GM19239 (cell line): ENCODE data around the gene CCDC9.

ENCODE experiments used
- DNase-seq: peaks from one replicate; pipeline ENCODE4 v3.0.0; 2011; ENCODE audit warnings: low spot score; ENCODE audit not compliant: insufficient read length
- FAIRE-seq: peaks from 2 replicates; lab custom pipeline; 2011; peaks lifted over from hg19 to GRCh38; lab: Jason Lieb, UNC

Gene CCDC9

DNA sequence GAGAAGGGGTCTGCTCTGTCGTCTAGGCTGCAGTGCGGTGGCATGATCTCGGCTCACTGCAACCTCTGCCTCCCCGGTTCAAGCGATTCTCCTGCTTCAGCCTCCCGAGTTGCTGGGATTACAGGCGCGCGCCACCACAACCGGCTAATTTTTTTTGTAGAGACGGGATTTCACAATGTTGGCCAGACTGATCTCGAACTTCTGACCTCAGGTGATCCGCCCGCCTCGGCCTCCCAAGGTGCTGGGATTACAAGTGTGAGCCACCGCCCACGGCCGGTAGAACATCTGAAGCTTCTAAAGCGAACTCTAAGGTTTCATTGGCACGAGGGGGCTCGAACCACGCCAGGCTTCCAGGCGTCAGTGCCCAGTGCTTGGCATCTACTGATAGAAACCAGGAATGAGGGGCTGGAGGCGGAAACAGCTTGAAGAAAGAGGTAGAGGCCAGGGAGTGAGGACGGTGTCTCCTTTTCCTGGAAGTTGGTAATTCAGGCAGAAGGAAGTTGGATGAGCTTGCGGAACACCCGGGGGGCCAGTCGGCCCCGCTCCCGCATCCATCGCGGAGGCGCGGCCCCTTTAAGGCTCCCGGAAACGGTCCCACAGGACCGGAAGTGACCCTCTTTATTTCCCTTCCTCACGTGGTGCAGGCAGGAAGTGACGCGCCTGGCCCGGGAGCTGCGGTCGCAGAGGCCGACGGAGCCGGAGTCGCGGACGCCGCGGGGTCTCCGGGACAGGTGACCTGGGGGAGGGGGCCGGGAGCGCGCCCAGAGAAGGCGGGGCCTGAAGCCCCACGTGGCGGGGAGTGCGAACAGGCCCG lies at the start of gene CCDC9:
Gene CCDC9 (plus strand): TSS at position 647 of the 814 bp plus-strand sequence. CDS start 1,876 bp downstream, outside the sequence.
- FAIRE-seq, result no peak
- DNase-seq, result peak; percentile 92

DNA sequence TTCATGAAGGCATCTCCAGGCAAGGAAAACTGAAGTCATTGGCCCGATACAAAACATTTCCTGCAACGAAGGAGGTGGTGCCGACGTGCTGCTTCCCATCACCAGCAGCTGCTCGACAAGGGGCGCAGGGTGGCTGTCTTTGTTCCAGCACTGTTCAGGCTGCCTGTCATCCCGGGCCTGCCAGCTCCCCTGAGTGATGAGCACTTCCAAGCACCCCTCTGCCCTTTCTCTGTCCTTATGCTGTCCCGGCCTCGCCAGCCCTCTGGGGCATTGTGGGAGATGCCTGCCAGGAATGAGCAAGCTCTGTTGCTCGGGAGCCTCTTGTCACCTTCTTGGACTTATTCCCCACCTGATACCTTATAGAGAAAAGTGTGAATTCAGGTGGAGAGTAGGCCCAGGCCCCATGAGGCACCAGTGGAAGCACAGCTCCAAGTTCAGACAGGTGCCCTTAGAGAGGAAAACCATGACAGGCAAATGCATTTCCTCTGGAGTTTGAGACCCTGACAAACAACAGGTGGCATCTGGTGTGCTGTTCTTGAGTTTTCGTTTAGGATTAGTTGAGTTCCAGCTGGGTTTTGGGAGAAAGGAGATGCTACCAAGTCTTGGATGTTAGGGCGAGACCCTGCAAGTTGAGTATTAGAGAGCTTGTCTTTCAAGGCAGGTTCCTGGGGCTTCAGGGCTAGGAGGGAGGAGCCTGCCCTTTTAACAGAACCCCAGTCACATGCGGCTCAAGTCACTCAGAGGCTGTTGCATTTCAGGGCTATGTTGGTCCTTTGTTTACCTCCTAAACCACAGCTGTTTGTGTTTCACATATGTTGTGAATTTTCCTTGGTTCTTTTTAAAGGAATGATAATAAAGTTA lies 46.8 kb upstream of the CCDC9 start:
- FAIRE-seq (no peak), DNase-seq (no peak)

DNA sequence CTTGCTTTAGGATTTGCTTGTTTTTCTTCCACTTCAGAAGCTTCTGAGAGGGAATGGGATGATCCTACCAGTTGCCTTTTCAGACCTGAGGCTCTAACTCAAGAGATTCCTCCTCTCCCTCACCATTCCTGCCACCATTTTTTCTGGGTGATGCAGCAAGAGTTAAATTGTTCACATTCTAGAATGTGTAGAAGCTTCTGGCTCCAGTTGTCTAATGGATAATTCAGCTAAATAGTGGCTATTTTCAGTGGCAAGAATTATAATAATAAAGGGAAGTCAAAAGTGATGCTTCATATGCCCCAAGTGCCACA lies 46.2 kb upstream of the CCDC9 start:
- DNase-seq (no peak), FAIRE-seq (no peak)

DNA sequence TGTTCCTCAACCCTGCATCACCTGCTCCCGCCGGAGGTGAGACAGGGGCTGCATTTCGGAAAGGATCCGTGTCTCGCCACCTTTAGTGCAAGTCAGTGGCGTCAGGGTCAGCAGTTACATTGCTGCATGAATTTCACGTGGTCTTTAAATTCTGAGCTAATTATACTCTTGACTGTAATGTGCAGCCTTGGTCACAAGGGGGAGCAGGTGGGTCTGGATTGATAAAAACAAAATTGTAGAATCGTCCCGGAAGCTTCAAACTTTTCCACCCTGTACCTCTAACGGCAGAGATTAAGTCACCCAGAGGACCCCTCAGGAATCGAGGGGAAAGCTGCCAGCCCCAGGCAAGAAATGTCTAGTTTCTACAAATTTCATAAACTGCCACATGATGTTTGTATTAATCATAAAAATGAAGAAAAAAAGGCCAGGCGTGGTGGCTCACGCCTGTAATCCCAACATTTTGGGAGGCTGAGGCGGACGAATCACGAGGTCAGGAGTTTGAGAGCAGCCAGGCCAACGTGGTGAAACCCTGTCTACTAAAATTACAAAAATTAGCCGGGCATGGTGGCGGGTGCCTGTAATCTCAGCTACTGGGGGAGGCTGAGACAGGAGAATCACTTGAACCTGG lies 45.5 kb upstream of the CCDC9 start:
- peak; percentile 62 for DNase-seq

DNA sequence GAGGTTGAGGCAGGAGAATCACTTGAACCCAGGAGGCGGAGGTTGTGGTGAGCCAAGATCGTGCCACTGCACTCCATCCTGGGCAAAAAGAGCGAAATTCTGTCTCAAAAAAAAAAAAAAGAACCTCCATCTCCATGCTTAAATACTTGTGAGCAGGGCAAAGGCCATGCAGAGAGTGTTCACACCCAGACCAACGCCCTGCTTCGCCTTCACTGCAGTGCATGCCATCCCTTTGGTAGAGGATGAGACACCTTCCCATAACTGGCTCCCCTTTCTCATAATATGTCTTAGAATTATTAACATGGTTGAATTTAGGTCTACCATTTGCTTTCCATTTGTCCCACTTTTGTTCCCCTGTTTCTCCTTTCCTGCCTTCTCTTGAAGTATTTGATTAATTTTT lies 40.7 kb upstream of the CCDC9 start:
- no peak for DNase-seq
- no peak for FAIRE-seq

More for the DNA sequence above, 45.5 kb upstream of the CCDC9 start:
- FAIRE-seq, result peak; percentile 97

DNA sequence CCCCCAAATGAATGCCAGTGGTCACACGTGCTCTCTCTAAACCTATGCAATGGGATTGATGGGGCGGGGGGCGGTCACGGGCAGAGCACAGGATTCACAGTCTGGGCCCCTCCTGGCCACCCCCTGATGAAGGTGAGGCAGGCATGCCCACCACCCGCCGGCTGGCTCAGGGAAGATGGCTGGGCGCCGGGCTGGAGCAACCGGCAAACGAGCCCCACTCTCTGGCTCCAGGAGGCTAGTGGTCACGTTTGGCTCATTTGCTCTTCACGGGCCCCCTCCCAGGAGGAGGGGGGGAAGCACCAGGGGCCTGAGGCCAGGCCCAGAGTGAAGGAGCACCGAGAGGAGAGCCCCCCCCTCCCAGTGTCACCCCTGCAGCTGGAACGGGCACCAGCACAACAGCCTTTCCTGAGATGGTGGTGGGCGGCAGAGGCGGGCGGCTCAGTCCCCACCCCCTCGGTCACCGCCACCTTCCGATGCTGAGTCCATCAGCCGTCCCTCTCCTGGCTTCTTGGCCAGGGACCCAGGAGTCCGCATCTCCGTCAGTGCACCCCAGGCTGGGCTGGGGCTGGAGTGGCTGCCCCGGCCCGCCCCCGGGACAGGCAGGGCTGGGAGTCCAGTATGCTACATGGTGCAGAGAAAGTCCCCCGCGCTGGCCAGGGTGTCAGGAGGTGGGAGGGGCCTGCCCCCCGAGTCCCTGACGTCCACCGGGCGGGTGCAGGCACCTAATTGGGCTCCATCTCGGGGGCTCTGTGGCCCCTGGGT lies 35.1 kb upstream of the CCDC9 start:
- DNase-seq (no peak), FAIRE-seq (no peak)

DNA sequence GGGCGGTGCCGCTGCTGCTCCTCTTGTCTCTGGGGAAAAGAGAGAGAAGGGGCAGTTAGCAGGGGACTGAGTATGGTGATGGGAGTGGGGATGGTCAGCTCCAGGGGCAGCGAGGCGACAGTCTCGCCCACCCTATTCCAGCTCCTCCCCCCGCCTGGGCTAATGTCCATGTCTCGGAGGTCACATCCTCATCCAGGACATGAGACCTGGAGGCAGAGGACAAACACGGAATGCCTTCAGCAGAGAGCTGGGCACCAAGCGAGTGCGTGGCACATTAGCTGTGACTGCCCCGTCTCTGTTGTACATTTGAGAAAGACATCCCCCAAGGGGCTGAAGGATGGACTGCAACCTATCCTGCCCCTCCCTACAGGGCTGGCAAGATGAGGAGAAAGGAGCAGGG lies 34.4 kb upstream of the CCDC9 start:
- DNase-seq (no peak), FAIRE-seq (no peak)

DNA sequence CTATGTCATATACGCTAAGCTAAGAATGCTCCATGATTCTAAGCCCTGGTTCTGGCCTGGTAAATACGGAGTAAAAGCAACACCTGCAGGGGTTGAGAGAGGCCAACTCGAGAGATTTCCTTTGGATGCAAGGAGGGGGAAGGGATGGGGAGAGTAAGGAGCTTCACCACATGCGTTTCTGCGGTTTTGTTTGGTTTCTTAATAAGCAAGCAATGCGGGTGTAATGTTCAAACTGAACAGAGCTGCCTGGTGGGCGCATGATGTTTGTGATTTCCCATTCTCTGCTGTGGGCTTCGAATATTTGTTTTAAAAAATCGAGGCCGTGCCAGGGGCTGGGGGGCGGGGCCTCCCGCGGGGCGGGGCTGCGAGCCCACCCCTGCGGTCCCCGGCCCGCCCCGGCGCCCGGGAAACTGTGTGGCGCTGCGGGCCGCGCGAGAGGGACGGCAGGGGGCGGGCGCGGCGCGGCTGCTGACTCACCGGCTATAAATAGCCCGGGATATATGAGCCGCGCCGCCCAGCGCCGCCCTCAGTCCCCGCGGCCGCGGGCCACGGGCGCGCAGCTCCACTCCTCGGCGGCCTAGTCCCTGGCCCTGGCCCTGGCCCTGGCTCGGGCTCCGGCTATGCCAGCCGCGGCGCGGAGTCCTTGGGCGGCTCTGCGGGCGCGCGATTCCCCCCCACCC lies 30.4 kb upstream of the CCDC9 start:
- peak; percentile 96 for DNase-seq
- FAIRE-seq, result peak; percentile 74

DNA sequence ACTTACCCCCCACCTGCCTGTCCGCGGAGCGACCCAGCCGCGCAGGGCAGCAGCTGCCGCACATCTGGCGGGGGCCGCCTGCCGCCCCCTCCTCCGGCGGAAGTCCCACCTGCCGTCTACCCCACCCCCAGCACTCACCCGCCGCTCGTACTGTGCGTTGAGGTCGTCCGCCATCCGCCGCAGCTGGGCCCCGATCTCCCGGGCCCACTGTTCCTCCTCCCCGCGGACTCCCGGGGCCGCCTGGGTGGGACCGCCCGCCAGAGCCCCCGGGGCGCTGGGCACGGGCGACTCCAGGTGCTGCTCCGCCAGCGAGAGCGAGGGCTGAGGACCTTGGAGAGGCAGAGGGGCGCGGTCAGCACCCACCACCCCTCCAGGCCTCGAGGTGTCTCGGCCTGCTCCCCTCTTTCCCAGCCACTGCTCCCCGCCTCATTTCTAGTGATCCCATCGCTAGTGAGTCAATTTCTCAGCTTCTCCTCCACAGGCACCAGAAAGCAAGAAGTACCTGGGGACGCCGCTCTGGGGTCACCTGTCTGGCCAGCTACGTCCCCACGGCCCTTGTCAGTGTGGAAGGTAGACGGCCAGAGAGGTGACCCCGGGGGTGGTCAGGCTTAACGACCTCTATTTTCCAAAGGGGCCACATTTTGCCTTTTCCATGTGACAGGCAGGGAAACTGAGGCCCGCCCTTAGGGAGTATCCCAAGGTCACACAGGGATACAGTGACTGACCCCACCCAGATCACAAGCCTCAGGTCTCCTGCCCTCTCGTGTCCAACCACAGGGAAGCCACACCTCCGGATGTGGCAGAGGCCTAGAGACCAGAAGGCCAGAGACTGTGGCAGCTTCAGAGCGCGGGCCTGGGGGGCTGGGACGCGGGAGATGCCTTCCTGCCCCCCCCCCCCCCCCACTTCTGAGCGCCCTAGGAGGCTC lies 29.6 kb upstream of the CCDC9 start:
- peak; percentile 93 for FAIRE-seq
- DNase-seq, result peak; percentile 90

DNA sequence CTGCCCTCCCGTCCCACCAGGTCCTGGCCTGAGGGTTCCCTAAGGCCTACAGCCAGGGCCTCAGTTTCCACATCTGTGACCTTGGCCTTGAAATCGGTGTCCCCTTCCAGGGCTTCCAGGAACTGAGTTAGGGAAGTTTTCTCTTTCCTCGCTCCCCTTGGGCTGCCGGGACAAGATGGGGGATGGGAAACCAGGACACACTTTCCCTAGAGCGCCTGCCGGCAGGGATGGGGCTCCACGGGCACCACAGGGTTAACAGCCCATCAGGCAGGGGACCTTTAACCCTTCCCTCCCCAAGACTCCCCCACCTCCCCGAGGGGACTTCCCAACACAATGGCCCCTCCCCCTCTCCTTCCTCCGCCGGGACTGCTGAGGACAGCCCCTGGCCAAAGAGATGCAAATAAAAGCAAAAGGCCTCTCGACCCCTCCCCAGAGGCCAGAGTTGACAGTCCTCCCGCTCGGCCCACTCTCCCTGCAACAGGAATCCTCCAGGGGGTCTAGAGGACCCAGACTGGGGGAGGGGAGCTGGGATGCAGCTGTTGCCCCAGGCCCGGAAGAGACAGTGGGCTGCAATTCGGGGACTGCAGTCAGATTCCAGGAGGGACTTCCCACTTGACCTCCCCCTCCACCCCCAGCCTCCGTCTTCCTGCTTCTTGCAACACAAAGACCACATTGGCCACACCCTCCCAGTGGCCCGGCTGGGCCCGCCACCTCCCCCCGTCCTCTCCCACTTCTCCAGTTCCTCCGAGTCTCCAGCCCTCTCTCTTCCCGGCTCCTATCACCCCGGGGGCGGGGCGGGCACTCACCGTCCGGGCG lies 28.8 kb upstream of the CCDC9 start:
- FAIRE-seq (peak; percentile 76), DNase-seq (no peak)

DNA sequence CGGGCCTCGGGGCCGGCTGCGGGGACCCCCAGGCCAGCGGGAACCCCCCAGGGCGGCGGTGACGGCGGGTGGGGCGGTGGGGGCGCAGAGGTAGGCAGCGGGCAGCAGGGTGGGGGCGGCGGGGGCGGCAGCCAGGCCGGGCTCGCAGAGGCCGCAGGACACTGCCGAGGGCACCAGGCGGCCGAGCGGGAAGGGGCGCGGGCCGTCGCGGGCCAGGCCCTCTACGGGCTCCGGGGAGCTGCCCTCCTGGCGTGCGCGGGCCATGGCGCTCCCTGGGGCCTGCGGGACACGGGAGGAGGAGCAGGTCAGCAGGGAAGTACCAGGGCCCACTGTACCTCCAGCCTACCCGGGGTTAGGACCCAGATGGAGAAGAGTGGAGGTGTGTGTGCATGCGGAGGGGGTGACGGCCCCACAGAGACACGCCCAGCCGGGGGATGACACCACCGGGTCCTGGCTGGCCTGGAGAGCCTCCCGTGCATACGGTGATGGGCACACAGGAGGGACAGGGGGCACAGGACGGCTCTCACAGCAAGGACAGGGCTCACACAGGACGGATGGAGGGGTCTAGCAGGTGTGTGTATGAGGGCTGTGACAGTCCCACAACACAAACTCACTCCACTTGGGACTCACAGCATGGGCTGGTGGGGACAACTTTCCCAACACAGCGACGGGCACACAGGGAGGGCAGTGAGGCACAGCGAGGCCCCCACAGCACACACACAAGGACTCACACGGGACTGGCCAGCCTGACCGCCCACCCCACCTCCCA lies 28.0 kb upstream of the CCDC9 start:
- DNase-seq, result no peak
- no peak for FAIRE-seq

DNA sequence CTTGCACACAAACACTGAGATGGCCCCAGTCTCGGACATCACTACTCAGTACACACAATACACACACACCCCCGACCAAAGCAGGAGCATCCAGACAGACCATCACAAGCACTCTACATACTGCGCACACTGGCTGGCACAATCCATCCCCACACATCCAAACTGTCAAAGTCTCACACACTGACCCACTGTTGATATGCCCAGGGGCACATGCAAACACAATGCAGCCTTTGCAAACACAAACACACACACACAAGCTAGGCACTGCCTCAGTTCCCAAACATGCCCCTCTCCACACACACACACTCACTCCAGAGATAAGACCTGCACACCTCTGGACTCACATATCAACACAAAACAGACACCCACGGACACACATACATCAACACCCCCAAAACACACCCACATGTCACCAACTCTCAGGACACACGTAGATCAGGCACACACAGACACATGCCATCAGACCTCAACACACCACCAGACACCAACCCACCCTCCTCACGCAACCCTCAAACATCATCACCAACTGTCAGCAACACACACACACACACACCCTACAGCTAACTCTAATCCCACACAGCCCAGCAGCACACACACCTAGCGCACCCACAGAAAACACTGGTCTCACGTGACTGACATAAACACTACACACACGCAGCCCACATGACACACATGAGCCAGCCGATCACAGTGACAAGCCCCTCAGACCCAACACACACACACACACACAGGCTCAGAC lies 27.2 kb upstream of the CCDC9 start:
- DNase-seq, result no peak
- no peak for FAIRE-seq

DNA sequence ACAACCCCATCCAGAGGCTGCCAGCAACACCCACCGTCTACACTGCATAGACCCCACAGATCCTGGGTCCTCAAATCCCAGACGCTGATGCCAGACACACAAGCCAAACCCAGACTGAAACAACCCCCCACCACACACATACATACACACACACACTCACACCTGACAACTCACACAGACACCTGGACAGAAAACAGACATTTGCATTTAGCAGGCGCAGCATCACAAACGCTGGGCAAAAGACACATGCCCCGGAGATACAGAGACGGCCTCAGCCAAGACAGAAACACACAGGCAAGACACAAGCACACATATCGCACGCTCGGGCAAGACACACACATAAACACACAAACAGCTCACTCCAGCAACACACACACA lies 26.7 kb upstream of the CCDC9 start:
- no peak for FAIRE-seq

DNA sequence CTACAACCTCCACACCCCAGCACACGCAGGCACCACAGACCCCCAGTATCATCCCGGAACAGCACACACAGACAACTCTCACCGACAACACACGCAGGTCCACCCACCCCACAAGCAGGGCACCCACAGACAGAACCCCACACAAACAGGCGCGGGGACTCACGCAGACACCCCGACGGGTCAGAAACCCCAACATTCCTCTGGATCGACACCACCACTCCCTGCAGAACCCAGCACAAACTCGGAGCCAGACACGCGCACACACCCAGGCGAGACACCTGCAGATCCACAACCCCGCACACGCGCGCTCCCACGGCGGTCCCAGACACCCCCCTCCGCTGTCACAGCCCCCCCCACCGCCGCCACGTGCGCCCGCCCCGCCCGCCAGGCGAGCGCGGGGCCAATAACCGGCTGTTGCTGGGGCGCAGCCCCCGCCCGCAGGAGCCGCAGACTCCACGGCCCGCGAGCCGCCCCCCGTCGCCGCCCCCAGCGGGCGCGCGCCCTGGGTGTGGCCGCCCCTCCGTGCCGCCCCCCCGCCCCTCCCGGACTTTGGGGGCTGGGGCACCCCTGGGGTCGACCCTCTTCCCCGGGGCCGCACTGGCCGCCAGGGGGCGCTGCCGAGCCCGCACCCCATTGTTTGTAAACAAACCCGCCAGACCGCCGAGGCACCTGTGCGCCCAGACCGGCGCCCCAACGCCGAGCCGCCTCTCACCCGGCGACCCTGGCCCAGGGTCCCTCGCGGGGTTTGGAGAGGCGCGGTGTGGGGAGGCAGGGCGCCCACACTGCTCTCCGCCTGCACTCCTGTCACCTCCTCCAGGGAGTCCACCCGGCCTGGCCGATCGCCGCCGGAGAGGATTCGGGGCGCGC lies 26.0 kb upstream of the CCDC9 start:
- DNase-seq (no peak), FAIRE-seq (no peak)

More for the DNA sequence above, 26.7 kb upstream of the CCDC9 start:
- no peak for DNase-seq

DNA sequence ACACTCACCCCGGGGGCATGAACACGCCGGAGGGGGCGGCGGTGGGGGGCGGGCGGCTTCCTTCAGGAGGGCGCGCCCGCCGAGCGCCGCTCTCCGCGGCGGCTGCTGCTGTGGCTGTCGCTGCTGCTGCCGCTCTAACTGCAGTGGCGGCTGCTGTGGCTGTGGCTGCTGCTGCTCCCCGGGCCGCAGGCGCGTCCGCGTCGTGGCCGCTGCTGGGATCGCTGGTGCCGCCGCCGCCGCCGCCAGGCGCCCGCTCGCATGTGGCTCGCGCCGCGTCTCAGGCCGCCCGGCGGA lies 25.5 kb upstream of the CCDC9 start, which contains the start of gene BBC3:
Gene BBC3 (minus strand): TSS at position 279 of the 294 bp plus-strand sequence. CDS start 2,768 bp downstream, outside the sequence.
- FAIRE-seq, result no peak

More for the DNA sequence above, 25.5 kb upstream of the CCDC9 start, which contains the start of gene BBC3:
- no peak for DNase-seq
